MM.1S (cell line): ENCODE data around the gene RALGDS.

ENCODE experiments used
- EZH2 ChIP-seq: fragments of 300-600 bp; sonication (generic); optimal IDR thresholded peaks from 2 replicates; pipeline ENCODE3; 2017; ENCODE audit warnings: low read depth, mild to moderate bottlenecking, antibody characterized with exemption, low read length, mixed read lengths
- TF ChIP-seq, protein P1 (sequence below): fragments of 300-600 bp; sonication (generic); IDR thresholded peaks from 2 replicates; pipeline ENCODE4 v1.5.1; 2016; ENCODE audit warnings: antibody characterized with exemption, low read length, mixed read lengths

DNA sequence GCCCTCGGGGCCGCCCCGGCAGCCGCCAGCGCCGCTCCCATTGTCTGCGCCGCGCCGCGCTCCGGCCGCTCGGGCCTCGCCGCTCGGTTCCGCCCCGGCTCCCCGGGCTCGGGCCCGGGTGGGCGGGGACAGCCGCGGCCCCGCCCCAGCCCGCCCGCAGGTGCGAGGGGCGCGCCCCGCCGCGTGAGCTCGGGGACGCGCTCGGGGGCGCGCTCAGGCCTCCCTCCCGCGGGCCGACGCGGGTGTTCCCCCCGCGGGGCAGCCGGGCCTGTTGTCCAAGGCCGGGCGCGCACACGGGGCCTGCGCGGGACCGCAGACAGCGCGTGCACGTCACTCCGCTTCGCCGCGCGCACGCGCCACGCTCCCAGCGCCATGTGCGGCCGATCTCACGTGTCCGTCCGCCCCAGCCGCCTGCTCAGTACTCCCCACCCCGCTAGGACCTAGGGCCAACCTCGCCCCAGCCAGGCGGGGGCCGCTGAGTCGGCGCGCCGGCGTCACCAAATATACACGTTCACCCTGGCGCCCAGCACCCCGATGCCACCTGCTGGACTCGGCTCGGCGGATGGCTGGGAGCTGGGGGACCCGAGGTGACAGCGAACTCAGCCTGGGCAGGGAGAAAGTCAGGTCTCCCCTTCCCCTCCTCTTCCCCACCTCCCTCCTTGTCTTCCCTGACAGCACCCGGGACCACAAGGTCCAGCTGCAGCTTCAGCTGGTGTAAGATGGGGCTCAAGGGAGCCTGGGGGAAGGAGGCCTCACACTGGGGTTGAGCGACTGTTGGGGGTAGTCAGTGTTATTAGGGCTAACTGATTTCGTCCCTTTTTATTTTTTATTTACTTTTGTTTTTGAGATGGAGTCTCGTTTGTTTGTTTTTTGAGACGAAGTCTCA is 28.3 kb upstream of the RALGDS start:
- TF ChIP-seq, protein P1, sequence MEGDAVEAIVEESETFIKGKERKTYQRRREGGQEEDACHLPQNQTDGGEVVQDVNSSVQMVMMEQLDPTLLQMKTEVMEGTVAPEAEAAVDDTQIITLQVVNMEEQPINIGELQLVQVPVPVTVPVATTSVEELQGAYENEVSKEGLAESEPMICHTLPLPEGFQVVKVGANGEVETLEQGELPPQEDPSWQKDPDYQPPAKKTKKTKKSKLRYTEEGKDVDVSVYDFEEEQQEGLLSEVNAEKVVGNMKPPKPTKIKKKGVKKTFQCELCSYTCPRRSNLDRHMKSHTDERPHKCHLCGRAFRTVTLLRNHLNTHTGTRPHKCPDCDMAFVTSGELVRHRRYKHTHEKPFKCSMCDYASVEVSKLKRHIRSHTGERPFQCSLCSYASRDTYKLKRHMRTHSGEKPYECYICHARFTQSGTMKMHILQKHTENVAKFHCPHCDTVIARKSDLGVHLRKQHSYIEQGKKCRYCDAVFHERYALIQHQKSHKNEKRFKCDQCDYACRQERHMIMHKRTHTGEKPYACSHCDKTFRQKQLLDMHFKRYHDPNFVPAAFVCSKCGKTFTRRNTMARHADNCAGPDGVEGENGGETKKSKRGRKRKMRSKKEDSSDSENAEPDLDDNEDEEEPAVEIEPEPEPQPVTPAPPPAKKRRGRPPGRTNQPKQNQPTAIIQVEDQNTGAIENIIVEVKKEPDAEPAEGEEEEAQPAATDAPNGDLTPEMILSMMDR: peak; percentile 44
- TF ChIP-seq EZH2: no peak
